Measurements from ENCODE around the gene SYTL3.

DNA sequence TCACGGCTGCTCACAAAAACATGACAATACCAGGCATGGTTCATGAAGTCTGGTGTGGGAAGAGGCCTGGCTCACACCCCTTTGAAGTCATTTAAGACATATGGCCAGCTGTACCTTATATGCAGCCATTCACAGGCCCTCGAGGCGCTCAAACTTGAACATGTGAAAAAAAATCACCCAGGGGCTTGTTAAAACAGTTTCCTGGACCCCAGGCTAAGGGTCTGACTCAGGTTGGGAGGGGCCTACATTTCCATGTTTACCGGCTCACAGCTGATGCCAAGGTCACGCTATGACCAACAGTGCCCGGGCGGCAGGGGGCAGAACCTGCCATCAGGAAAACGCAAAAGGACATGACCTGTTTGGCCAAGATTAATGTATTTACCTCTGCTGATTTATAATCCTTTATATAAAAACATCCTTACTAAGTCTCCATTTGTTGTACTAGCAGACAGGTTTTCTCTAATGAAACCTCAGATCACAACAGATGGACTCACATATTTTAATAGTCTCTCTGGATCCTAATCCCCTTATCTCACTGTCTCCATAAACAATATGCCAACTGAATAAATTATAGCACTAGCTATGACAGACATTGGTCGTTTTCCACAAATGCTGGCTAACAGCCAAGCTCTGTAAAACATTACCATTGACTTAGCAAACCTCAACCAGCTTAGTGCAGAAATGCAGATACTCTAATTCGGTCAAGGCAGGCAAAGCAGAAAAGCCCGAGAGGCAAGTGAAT is 149.4 kb downstream of the SYTL3 start:
- no peak for TF ChIP-seq EZH2phosphoT487 (IDR thresholded peaks at IDR 0.05; ENCODE audit: borderline replicate concordance, low read length)
- TF ChIP-seq, protein P1, sequence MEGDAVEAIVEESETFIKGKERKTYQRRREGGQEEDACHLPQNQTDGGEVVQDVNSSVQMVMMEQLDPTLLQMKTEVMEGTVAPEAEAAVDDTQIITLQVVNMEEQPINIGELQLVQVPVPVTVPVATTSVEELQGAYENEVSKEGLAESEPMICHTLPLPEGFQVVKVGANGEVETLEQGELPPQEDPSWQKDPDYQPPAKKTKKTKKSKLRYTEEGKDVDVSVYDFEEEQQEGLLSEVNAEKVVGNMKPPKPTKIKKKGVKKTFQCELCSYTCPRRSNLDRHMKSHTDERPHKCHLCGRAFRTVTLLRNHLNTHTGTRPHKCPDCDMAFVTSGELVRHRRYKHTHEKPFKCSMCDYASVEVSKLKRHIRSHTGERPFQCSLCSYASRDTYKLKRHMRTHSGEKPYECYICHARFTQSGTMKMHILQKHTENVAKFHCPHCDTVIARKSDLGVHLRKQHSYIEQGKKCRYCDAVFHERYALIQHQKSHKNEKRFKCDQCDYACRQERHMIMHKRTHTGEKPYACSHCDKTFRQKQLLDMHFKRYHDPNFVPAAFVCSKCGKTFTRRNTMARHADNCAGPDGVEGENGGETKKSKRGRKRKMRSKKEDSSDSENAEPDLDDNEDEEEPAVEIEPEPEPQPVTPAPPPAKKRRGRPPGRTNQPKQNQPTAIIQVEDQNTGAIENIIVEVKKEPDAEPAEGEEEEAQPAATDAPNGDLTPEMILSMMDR (IDR thresholded peaks at IDR 0.05; ENCODE audit: low read depth, low read length, poor library complexity, severe bottlenecking) = peak; percentile 21

All from DOHH2 (cell line).